Tongue (tissue), 2 donors: ENCODE measurements around the gene PCSK7. TPM values are rescaled to one million over a fixed set of nuclear protein-coding genes. Genes with fewer than 3 reads are reported as not detected.

Experiments
- small RNA-seq: library from RNA; depleted of rRNA; stranded (forward); fragments of <200 nt; gene quantifications from one replicate; pipeline ENCODE3, GENCODE V24; 2014; ENCODE audit warnings: low replicate concordance
- total RNA-seq: library from RNA; depleted of rRNA; stranded (reverse); fragments of >200 nt; gene quantifications from one replicate; pipeline ENCODE4 v1.2.3, GENCODE V29; 2014

Gene PCSK7
- total RNA-seq, 1 donor from 2014 or later = 42.2 TPM

Small RNA genes lying within 50 kb of the gene (small RNA-seq; reads per million reads assigned to genes)
- not detected for gene RF00564

Other genes with a start within 250 kb of the PCSK7 start
- gene SIK3, start 133.6 kb downstream of the PCSK7 start, total RNA-seq = 32.0 TPM
- 88.1 TPM for gene PAFAH1B2, start 87.8 kb downstream of the PCSK7 start, total RNA-seq
- 24.7 TPM for gene SIDT2, start 53.3 kb downstream of the PCSK7 start, total RNA-seq
- gene TAGLN, start 32.7 kb downstream of the PCSK7 start, total RNA-seq = 119 TPM
- gene RNF214, start 598 bp upstream of the PCSK7 start, total RNA-seq = 16.3 TPM
- gene BACE1-AS, start 59.3 kb upstream of the PCSK7 start, total RNA-seq = 4.9 TPM
- gene BACE1, start 84.2 kb upstream of the PCSK7 start, total RNA-seq = 29.1 TPM
- 25.8 TPM for gene CEP164, start 95.8 kb upstream of the PCSK7 start, total RNA-seq